Fibroblast of the aortic adventitia (primary cell): ENCODE results near the gene TRIM31. TPM values are rescaled to one million over a fixed set of nuclear protein-coding genes. Genes with fewer than 3 reads are reported as not detected.

Experiments used
- DNase-seq: peaks from one replicate; pipeline ENCODE4 v3.0.0-alpha.2; 2010; ENCODE audit warnings: low read depth
- H3K4me3 ChIP-seq: 2 replicates; pipeline ENCODE4 v1.5.1; 2011; ENCODE audit warnings: low read depth, mild to moderate bottlenecking, control low read depth, low read length, moderate library complexity
- total RNA-seq: library from RNA; depleted of rRNA; stranded (reverse); fragments of >200 nt; gene quantifications from 2 replicates; pipeline ENCODE4 v1.2.3, GENCODE V29; 2012; ENCODE audit warnings: low replicate concordance
- TF ChIP-seq, protein P1 (sequence below): IDR thresholded peaks from 2 replicates; pipeline ENCODE4 v1.5.1; 2011; ENCODE audit warnings: mild to moderate bottlenecking, low read length, control low read depth, inconsistent platforms; ENCODE audit not compliant: insufficient read depth

The TRIM31 gene
- total RNA-seq, 1 donor = not detected

DNA sequence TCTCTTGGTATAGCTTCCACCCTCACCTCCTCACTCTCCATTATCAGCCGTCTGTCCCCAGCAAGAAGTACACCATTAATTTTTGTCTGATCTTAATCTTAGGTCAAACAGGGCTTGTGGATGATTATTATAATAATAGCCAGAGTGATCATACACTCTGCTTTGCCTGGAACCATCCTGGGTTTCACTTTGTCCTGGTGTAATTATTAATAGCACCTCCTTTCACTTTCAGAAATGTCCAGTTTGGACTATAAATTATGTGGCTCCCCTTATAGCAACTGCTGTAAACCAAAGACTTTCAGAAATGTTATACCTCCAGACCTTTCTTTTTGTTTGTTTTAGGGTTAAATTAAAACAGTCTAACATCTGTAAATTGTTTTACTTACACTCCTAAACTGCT is 951 bp upstream of the TRIM31 start:
- TF ChIP-seq, protein P1, sequence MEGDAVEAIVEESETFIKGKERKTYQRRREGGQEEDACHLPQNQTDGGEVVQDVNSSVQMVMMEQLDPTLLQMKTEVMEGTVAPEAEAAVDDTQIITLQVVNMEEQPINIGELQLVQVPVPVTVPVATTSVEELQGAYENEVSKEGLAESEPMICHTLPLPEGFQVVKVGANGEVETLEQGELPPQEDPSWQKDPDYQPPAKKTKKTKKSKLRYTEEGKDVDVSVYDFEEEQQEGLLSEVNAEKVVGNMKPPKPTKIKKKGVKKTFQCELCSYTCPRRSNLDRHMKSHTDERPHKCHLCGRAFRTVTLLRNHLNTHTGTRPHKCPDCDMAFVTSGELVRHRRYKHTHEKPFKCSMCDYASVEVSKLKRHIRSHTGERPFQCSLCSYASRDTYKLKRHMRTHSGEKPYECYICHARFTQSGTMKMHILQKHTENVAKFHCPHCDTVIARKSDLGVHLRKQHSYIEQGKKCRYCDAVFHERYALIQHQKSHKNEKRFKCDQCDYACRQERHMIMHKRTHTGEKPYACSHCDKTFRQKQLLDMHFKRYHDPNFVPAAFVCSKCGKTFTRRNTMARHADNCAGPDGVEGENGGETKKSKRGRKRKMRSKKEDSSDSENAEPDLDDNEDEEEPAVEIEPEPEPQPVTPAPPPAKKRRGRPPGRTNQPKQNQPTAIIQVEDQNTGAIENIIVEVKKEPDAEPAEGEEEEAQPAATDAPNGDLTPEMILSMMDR = no peak

DNA sequence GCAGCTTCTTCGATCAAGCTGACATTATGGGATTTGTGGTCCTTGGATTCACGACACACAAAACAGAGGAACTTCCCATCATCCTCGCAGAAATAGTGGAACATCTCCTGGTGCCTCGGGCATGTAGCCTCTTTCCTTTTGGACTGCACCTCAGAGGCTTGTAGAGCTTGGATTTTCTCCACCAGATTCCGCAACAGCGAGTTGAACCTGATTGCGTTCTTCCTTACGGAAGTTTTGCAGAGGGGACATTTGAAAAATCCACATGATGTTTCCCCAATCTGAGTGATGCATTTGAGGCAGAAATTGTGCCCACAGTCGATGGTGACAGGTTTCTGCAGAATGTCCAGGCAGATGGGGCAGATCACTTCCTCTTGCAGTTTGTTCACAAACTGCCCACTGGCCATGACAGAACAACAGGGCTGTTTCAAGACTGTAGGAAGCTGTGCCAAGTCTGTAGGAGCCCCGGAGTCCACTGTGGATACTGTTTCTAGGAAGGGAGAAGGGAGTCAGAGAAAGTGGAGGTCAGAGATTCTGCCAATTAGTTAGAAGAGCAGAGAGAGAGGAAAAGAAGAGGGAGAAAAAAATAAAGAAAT is 392 bp downstream of the TRIM31 start:
- no peak overlapping the region for H3K4me3 ChIP-seq
- no peak for DNase-seq
- TF ChIP-seq, protein P1 = no peak

More for the DNA sequence above, 951 bp upstream of the TRIM31 start:
- no peak overlapping the region for H3K4me3 ChIP-seq
- no peak for DNase-seq

DNA sequence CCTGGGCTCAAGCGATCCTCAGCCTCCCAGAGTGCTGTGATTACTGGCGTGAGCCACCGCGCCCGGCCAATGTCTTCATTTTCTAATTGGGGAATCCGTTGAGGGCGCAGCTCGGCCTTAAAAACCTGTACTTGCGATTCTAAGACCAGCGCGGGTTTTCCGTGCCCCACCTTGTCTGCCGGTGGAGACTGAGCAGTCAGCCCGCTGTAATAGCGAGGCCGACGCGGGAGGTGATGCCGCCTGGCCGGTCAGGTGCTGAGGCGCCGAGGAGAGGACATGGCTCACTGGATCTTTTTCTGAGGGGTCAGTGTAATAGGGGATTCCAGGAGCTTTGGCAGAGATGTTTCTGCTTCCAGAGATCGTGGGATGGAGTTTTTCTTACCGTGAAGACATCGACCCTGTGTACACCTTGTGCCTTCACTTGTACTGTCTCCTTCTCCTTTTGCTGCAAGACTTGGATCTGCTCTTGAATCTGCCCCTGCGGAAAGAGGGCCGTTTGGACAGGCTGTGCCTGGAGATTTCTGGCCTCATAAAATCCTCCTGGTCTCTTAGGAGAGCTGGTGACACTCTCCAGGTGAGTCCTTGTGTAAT is 1.5 kb downstream of the TRIM31 start:
- DNase-seq = no peak

DNA sequence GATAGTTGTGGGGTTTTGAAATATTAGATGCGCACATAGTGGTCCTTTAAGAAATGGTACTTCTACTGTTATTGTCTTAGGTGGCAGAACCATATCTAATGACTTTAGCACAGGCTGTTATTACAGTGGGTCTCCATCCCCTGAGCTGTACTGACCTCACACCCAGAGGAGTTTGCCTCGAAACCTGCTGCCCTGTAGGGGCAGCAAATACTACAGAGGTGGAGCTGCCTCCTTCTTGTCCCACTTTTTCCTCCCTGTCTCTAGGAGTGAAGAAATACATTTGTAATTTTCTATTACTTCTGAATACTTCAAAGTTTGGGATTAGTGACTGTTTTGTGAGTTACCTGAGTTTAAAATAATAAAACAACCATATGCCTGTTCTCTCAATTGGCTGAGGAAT is 8.2 kb downstream of the TRIM31 start:
- DNase-seq = no peak
- TF ChIP-seq, protein P1 = no peak
- no peak overlapping the region for H3K4me3 ChIP-seq

More for the DNA sequence above, 1.5 kb downstream of the TRIM31 start:
- TF ChIP-seq, protein P1 = no peak
- H3K4me3 ChIP-seq = no peak overlapping the region

DNA sequence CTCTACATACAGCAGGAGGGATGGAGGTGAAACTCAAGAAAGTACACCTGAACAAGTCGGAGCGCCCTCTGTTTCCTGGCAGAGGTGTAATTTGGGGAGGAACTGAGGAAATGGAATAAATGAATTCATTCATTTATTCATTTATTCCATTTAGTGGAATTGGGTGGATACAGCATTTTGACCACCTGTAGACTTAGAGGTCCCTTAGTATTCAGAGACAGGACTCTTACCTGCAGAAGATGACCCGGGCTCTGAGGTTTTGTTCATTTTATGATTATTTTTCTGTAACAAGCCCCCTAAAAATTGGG is 9.1 kb downstream of the TRIM31 start:
- no peak for DNase-seq
- TF ChIP-seq, protein P1 = no peak
- H3K4me3 ChIP-seq = no peak overlapping the region

DNA sequence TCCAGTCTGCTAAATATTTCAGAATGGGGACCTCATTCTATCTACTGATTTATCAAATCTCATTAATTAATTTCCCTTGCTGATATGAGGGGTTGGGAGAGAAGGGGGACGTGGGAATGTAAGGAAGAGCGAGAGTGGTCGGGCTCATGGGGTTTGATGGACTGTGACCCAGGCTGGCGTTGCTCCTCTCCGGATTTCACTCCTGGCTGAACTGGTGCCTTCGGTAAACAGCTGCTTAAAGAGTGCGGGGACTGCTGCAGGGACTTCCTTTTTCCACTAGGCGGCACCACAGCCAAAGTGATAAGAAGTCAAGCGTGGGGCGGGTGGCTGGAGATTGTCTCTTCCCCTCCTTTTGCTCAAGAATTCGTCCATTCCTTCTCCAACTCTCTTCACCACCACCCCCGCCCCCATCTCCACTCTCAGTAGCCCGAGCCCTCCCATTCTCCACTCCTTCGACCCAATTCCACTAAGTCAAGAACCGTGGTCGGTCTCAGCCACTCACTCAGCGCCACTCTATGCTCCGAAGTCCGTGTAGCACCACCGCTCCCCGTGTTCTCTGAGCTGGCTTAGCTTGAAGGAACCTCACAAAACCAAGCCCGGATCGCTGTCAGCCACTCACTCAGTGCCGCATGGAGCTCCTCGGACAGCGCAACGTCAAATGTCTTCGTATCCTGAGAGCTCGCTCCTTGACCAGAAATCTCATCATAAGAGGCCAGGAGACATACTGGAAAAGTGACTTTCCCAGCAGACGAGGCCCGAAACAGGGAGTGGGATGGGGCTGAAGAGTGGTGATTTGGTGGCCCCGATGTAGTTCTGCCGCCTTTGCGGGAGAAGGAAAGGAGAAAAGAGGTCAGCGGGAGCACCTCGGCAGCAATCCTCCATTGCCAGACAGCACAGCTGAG is 9.7 kb downstream of the TRIM31 start:
- H3K4me3 ChIP-seq = peak overlapping the region; percentile 56
- TF ChIP-seq, protein P1 = peak; percentile 96
- peak; percentile 89 for DNase-seq
